ENCODE measurements around the gene TMEM184A.

Gene TMEM184A

GRCh38 chr7:1562116-1562515 lies 6.1 kb upstream of the TMEM184A start:
- TF ChIP-seq, protein P1, sequence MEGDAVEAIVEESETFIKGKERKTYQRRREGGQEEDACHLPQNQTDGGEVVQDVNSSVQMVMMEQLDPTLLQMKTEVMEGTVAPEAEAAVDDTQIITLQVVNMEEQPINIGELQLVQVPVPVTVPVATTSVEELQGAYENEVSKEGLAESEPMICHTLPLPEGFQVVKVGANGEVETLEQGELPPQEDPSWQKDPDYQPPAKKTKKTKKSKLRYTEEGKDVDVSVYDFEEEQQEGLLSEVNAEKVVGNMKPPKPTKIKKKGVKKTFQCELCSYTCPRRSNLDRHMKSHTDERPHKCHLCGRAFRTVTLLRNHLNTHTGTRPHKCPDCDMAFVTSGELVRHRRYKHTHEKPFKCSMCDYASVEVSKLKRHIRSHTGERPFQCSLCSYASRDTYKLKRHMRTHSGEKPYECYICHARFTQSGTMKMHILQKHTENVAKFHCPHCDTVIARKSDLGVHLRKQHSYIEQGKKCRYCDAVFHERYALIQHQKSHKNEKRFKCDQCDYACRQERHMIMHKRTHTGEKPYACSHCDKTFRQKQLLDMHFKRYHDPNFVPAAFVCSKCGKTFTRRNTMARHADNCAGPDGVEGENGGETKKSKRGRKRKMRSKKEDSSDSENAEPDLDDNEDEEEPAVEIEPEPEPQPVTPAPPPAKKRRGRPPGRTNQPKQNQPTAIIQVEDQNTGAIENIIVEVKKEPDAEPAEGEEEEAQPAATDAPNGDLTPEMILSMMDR (IDR thresholded peaks at IDR 0.05; ENCODE audit: insufficient read depth, low read depth, low read length, missing control alignments) = no peak
- no peak for DNase-seq (ENCODE audit: low read depth)
- no peak overlapping the region for H3K4me3 ChIP-seq (ENCODE audit: low read length)

GRCh38 chr7:1561036-1561940 lies 5.3 kb upstream of the TMEM184A start:
- no peak for DNase-seq (ENCODE audit: low read depth)
- TF ChIP-seq, protein P1 (IDR thresholded peaks at IDR 0.05; ENCODE audit: insufficient read depth, low read depth, low read length, missing control alignments) = no peak
- H3K4me3 ChIP-seq (ENCODE audit: low read length) = no peak overlapping the region

GRCh38 chr7:1560620-1561031 lies 4.6 kb upstream of the TMEM184A start:
- TF ChIP-seq, protein P1 (IDR thresholded peaks at IDR 0.05; ENCODE audit: insufficient read depth, low read depth, low read length, missing control alignments) = no peak
- H3K4me3 ChIP-seq (ENCODE audit: low read length) = peak overlapping the region; percentile 49
- DNase-seq (ENCODE audit: low read depth) = no peak

DNA sequence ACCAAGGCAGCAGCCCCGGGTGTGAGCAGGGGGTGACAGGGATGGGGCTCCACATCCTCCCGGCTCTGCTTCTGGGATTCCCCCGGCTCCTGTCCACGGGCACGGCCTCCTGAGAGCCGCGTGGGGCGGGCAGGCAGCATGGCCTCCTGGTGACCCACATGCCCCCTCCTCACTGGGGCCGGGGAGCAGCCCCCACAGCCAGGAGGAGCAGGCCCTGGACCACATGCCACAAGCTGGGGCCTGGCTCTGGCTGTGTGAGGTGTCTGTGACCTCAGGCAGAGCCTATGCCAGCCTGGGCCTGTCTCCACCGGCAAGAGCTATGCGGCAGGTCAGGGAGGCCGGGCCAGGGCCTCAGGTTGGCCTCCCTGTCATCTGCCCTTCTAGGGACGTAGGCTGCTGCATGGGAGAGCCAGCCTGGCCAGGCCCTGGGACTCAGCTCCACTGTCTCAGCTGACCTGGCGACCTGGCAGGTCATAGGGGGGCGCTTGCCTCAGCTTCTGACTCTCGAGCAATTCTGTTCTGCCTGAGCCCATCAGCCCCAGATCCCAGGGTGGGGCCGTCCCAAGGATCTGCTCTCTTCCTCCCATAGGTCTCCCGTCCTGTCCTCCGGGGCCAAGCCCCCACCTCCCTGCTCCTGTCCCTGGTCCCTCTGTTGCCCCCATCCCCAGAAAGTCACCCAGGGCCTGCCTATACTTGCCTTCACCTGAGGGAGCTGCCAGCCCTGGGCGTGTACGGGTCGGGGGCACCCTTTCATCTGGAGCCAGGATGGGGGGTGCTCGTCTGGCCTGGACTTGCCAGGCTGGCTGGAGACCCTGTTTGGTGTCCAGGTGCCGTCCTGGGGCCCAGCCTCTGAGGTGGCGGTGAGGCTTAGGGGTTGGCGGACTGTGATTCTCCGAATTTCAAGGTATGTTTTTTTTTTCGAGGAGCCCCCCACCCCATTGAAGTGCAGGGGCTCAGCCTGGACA lies 3.9 kb upstream of the TMEM184A start:
- DNase-seq (ENCODE audit: low read depth) = peak; percentile 78
- H3K4me3 ChIP-seq (ENCODE audit: low read length) = peak overlapping the region; percentile 49
- TF ChIP-seq, protein P1 (IDR thresholded peaks at IDR 0.05; ENCODE audit: insufficient read depth, low read depth, low read length, missing control alignments) = no peak

- peak overlapping the region; percentile 49 for H3K4me3 ChIP-seq (ENCODE audit: low read length)
- TF ChIP-seq, protein P1 (IDR thresholded peaks at IDR 0.05; ENCODE audit: insufficient read depth, low read depth, low read length, missing control alignments) = no peak
- no peak for DNase-seq (ENCODE audit: low read depth)
Measured at GRCh38 chr7:1558841-1559625, 3.0 kb upstream of the TMEM184A start.

DNA sequence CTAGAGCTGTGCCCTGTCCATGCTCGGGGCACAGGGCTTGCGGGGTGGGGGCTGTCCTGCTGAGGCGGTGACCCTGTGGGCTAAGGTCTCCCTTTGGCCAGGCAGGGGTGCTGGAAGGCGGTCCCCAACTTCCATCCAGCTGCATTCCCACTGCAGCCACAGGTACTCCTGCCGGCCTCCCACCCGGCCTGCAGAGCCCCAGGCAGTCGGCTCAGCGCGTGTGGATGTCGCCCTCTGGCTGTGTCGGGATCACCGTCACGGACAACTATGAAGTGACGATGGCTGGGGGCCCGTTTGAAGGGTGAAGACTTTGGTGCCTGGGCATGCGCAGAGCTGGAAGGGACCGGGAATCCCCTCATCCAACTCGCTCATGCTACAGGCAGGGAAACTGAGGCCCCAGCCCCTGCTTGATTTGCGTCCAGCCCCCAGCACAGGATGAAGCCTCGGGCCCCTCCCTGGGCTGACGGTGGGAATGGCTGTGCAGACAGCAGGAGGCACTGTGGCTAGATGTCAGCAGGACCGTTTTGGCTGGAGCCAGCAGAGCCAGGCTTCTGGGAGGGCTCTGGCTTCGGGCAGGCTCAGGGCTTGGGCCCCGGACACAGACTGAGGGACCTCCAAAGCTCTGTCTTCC lies 2.3 kb upstream of the TMEM184A start:
- H3K4me3 ChIP-seq (ENCODE audit: low read length) = no peak overlapping the region
- TF ChIP-seq, protein P1 (IDR thresholded peaks at IDR 0.05; ENCODE audit: insufficient read depth, low read depth, low read length, missing control alignments) = no peak
- DNase-seq (ENCODE audit: low read depth) = no peak
